HG02678 (cell line): ENCODE results near the gene NFAM1.
A peak's percentile ranks its signal among the peaks of the same experiment; 100 is the strongest.

Source experiments
- ATAC-seq: cut with Tn5 transposase; IDR thresholded peaks from one replicate; pipeline ENCODE4 v1.9.1; 2021; ENCODE audit warnings: mild to moderate bottlenecking, moderate library complexity; ENCODE audit not compliant: unreplicated experiment

NFAM1 gene

GRCh38 chr22:42384506-42384905 lies 47.7 kb downstream of the NFAM1 start:
- no peak for ATAC-seq

GRCh38 chr22:42383851-42384417 lies 48.3 kb downstream of the NFAM1 start:
- no peak for ATAC-seq

- ATAC-seq: no peak
Measured at GRCh38 chr22:42383287-42383686, 48.9 kb downstream of the NFAM1 start.

- no peak for ATAC-seq
Measured at GRCh38 chr22:42380769-42381551, 51.2 kb downstream of the NFAM1 start.

GRCh38 chr22:42379966-42380537 lies 52.2 kb downstream of the NFAM1 start:
- ATAC-seq: no peak

GRCh38 chr22:42376711-42377554 lies 55.3 kb downstream of the NFAM1 start:
- no peak for ATAC-seq

GRCh38 chr22:42375982-42376381 lies 56.2 kb downstream of the NFAM1 start:
- no peak for ATAC-seq

GRCh38 chr22:42372976-42373375 lies 59.2 kb downstream of the NFAM1 start:
- no peak for ATAC-seq

GRCh38 chr22:42371501-42371900 lies 60.7 kb downstream of the NFAM1 start:
- no peak for ATAC-seq

- ATAC-seq: no peak
Measured at GRCh38 chr22:42371099-42371498, 61.1 kb downstream of the NFAM1 start.

- peak; percentile 97 for ATAC-seq
Measured at GRCh38 chr22:42369250-42370041, 62.8 kb downstream of the NFAM1 start.

- peak; percentile 17 for ATAC-seq
Measured at GRCh38 chr22:42368379-42369249, 63.6 kb downstream of the NFAM1 start.

- no peak for ATAC-seq
Measured at GRCh38 chr22:42367980-42368378, 64.2 kb downstream of the NFAM1 start.

- ATAC-seq: no peak
Measured at GRCh38 chr22:42366806-42367581, 65.2 kb downstream of the NFAM1 start.

- no peak for ATAC-seq
Measured at GRCh38 chr22:42365942-42366695, 66.1 kb downstream of the NFAM1 start.

- ATAC-seq: no peak
Measured at GRCh38 chr22:42365111-42365865, 66.9 kb downstream of the NFAM1 start.

- ATAC-seq: no peak
Measured at GRCh38 chr22:42364604-42365110, 67.5 kb downstream of the NFAM1 start.
